Breast epithelium (tissue), 4 donors: ENCODE data around the gene ADAMTS17. TPM values are rescaled to one million over a fixed set of nuclear protein-coding genes. Genes with fewer than 3 reads are reported as not detected.

Experiments used
- DNase-seq, 2 donors: peaks; one replicate each; pipeline ENCODE4 v3.0.0-alpha.2; 2019; ENCODE audit warnings: low spot score in 2 of 2
- H3K27ac ChIP-seq, 2 donors: fragments of 200-600 bp; sonication (generic) in 1 of 2; one replicate each; pipeline ENCODE4 v1.5.1; 2016 to 2019; ENCODE audit warnings: mild to moderate bottlenecking in 1 of 2
- H3K27me3 ChIP-seq, 2 donors: fragments of 200-600 bp; sonication (generic) in 1 of 2; one replicate each; pipeline versions ENCODE4 v1.5.1 to v1.6.0; 2017 to 2019; ENCODE audit warnings: control low read depth in 1 of 2, mild to moderate bottlenecking in 1 of 2
- H3K36me3 ChIP-seq: fragments of 200-600 bp; one replicate; pipeline ENCODE4 v1.5.1; 2019
- H3K4me1 ChIP-seq, 2 donors: fragments of 200-600 bp; sonication (generic); one replicate each; pipeline ENCODE4 v1.5.1; 2016 to 2019; ENCODE audit warnings: control low read depth in 1 of 2
- H3K4me3 ChIP-seq, 3 donors: fragments of 200-600 bp; sonication (generic); 1 replicate in 2 of 3; 2 replicates in 1 of 3; pipeline ENCODE4 v1.5.1; 2016 to 2019; ENCODE audit warnings: mild to moderate bottlenecking in 3 of 3, moderate library complexity in 2 of 3
- H3K9me3 ChIP-seq, 2 donors: fragments of 200-600 bp; sonication (generic) in 1 of 2; one replicate each; pipeline ENCODE4 v1.5.1; 2016 to 2019; ENCODE audit warnings: control low read depth in 1 of 2
- CTCF ChIP-seq, 3 donors: fragments of 450-650 bp; IDR thresholded peaks; one replicate each; pipeline ENCODE4 v1.5.1; 2016 to 2017; ENCODE audit warnings: antibody characterized with exemption in 3 of 3, mild to moderate bottlenecking in 3 of 3, moderate library complexity in 3 of 3
- POLR2A ChIP-seq: fragments of 450-650 bp; IDR thresholded peaks from one replicate; pipeline ENCODE4 v1.6.1; 2016; ENCODE audit warnings: antibody characterized with exemption, mild to moderate bottlenecking, moderate library complexity
- POLR2AphosphoS5 ChIP-seq, 3 donors: sonication (generic); formaldehyde crosslinking; IDR thresholded peaks; one replicate each; pipeline ENCODE4 v1.6.1; 2017; ENCODE audit warnings: antibody characterized with exemption in 3 of 3
- intact Hi-C: fragments of 100-400 bp; cut with DNase I; formaldehyde crosslinking; loops from one replicate; pipeline ENCODE4 v1.15.1; 2023; ENCODE audit warnings: low total_unique reads
- total RNA-seq, 3 donors: library from RNA; depleted of rRNA; stranded (reverse); fragments of >200 nt; gene quantifications; one replicate each; pipeline ENCODE4 v1.1.0, GENCODE V29; 2016

ADAMTS17 gene
- total RNA-seq, 3 donors from 2014 or later = 5.1 to 8.0 (median 5.9) TPM

- no peaks in the 10 kb centered on the region for H3K27me3 ChIP-seq
- no peaks in the 10 kb centered on the region for H3K36me3 ChIP-seq
- intact Hi-C loops = no loop called here
- H3K4me3 ChIP-seq = no peak overlapping the region
- no peak for DNase-seq
- TF ChIP-seq POLR2A (no peak), CTCF (IDR thresholded peaks at IDR 0.05) (no peak), POLR2AphosphoS5 (IDR thresholded peaks at IDR 0.05) (no peak)
- H3K9me3 ChIP-seq = no peaks in the 10 kb centered on the region
- H3K4me1 ChIP-seq = no peaks in the 10 kb centered on the region
- H3K27ac ChIP-seq = no peak overlapping the region
Measured at GRCh38 chr15:100007609-100008008, 334.2 kb downstream of the ADAMTS17 start.

GRCh38 chr15:100005715-100006114 is 336.1 kb downstream of the ADAMTS17 start:
- no peak overlapping the region for H3K27ac ChIP-seq
- no peak overlapping the region for H3K4me3 ChIP-seq
- DNase-seq = no peak
- no peaks in the 10 kb centered on the region for H3K9me3 ChIP-seq
- intact Hi-C loops = no loop called here
- no peak for TF ChIP-seq POLR2A
- TF ChIP-seq POLR2AphosphoS5 (IDR thresholded peaks at IDR 0.05) = no peak
- TF ChIP-seq CTCF (IDR thresholded peaks at IDR 0.05) = no peak
- no peaks in the 10 kb centered on the region for H3K36me3 ChIP-seq
- H3K4me1 ChIP-seq = no peaks in the 10 kb centered on the region
- no peaks in the 10 kb centered on the region for H3K27me3 ChIP-seq

GRCh38 chr15:100005013-100005412 is 336.8 kb downstream of the ADAMTS17 start:
- no peak for DNase-seq
- intact Hi-C loops = no loop called here
- Histone ChIP-seq H3K27ac (no peak overlapping the region), H3K4me1 (no peaks in the 10 kb centered on the region), H3K9me3 (no peaks in the 10 kb centered on the region), H3K27me3 (no peaks in the 10 kb centered on the region), H3K4me3 (no peak overlapping the region), H3K36me3 (no peaks in the 10 kb centered on the region)
- TF ChIP-seq POLR2A (no peak), POLR2AphosphoS5 (IDR thresholded peaks at IDR 0.05) (no peak), CTCF (IDR thresholded peaks at IDR 0.05) (no peak)

GRCh38 chr15:100002787-100003536 is 338.8 kb downstream of the ADAMTS17 start:
- Histone ChIP-seq H3K4me3 (no peak overlapping the region), H3K36me3 (no peaks in the 10 kb centered on the region), H3K27ac (no peak overlapping the region), H3K27me3 (no peaks in the 10 kb centered on the region), H3K9me3 (no peaks in the 10 kb centered on the region), H3K4me1 (peaks cover 0 to 4% of the 10 kb centered on the region in 2 donors)
- intact Hi-C loops = no loop called here
- no peak for DNase-seq
- no peak for TF ChIP-seq POLR2A
- no peak for TF ChIP-seq CTCF (IDR thresholded peaks at IDR 0.05)
- no peak for TF ChIP-seq POLR2AphosphoS5 (IDR thresholded peaks at IDR 0.05)

GRCh38 chr15:100002086-100002620 is 339.6 kb downstream of the ADAMTS17 start:
- TF ChIP-seq POLR2A = no peak
- TF ChIP-seq POLR2AphosphoS5 (IDR thresholded peaks at IDR 0.05) = no peak
- Histone ChIP-seq H3K27ac (no peak overlapping the region), H3K9me3 (no peaks in the 10 kb centered on the region), H3K36me3 (no peaks in the 10 kb centered on the region), H3K4me1 (peaks cover 0 to 4% of the 10 kb centered on the region in 2 donors), H3K4me3 (no peak overlapping the region), H3K27me3 (no peaks in the 10 kb centered on the region)
- intact Hi-C loops = no loop called here
- peak in 1 of 2 donors; percentile 20 for DNase-seq
